OCI-LY7 (cell line): ENCODE measurements around the gene RCSD1.

Experiments used
- EZH2phosphoT487 ChIP-seq: fragments of 200-600 bp; sonication (generic); IDR thresholded peaks from 2 replicates; pipeline ENCODE4 v1.6.1; 2018; ENCODE audit warnings: low read depth, borderline replicate concordance, mild to moderate bottlenecking, mixed run types, antibody characterized with exemption, low read length, moderate library complexity, mixed read lengths
- TF ChIP-seq, protein P1 (sequence below): fragments of 200-600 bp; sonication (generic); conservative IDR thresholded peaks from 2 replicates; pipeline ENCODE4 v1.5.1; 2014; ENCODE audit warnings: mild to moderate bottlenecking, antibody characterized with exemption, low read length, moderate library complexity, mixed read lengths

DNA sequence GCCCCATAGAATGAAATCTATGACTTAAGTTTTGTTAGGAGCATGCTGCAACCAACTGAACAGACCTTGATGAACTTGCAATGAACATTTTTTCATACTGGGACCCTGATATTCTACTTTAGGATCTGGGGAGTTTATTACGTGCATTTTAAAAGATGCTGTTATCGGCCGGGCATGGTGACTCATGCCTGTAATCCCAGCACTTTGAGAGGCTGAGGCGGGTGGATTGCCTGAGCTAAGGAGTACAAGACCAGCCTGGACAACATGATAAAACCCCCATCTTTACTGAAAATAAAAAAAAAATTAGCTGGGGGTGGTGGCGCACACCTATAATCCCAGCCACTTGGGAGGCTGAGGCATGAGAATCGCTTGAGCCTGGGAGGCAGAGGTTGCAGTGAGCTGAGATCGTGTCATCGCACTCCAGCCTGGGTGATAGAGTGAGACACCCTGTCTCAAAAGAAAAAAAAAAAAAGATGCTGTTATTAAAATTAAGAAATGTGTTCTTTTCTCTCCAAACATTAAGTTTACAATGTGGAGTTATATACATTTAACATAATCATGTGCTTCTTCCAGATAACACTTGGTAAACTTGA lies 98.9 kb downstream of the RCSD1 start:
- no peak for TF ChIP-seq EZH2phosphoT487
- TF ChIP-seq, protein P1, sequence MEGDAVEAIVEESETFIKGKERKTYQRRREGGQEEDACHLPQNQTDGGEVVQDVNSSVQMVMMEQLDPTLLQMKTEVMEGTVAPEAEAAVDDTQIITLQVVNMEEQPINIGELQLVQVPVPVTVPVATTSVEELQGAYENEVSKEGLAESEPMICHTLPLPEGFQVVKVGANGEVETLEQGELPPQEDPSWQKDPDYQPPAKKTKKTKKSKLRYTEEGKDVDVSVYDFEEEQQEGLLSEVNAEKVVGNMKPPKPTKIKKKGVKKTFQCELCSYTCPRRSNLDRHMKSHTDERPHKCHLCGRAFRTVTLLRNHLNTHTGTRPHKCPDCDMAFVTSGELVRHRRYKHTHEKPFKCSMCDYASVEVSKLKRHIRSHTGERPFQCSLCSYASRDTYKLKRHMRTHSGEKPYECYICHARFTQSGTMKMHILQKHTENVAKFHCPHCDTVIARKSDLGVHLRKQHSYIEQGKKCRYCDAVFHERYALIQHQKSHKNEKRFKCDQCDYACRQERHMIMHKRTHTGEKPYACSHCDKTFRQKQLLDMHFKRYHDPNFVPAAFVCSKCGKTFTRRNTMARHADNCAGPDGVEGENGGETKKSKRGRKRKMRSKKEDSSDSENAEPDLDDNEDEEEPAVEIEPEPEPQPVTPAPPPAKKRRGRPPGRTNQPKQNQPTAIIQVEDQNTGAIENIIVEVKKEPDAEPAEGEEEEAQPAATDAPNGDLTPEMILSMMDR = no peak
